ENCODE data around the gene OCIAD1.

DNA sequence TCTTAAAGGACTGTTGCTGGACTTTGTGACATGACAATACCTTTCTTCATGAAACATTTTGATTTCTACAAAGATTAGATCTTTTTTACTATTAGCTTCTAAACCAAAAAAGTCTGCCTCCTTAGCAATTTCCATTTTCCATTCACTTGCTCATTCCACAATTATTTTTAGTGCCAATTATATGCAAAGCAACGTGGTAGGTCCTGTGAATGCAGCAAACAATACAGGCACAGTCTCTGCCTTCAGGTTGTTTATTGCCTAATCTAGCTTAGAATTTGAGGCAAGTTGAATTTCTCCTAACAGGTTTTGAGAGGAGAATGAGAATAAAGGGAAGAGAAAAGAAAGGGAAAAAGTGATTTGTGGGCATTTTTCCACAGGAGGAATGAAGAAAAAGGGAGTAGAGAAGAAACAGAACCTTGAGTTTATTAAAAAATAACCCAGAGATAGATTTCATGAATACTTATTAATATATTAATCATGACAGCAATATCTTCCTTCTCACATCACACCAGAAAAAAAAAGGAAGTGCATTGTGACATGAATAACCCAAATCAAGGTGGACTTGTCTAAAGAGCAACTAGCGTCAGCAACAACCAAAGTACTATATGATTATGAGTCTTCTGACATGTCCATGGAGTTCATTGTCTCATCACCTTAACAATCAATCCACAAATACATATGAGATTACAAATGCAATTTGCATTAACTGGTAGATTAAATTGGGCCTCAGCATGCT is 34.5 kb upstream of the OCIAD1 start:
- TF ChIP-seq, protein P1, sequence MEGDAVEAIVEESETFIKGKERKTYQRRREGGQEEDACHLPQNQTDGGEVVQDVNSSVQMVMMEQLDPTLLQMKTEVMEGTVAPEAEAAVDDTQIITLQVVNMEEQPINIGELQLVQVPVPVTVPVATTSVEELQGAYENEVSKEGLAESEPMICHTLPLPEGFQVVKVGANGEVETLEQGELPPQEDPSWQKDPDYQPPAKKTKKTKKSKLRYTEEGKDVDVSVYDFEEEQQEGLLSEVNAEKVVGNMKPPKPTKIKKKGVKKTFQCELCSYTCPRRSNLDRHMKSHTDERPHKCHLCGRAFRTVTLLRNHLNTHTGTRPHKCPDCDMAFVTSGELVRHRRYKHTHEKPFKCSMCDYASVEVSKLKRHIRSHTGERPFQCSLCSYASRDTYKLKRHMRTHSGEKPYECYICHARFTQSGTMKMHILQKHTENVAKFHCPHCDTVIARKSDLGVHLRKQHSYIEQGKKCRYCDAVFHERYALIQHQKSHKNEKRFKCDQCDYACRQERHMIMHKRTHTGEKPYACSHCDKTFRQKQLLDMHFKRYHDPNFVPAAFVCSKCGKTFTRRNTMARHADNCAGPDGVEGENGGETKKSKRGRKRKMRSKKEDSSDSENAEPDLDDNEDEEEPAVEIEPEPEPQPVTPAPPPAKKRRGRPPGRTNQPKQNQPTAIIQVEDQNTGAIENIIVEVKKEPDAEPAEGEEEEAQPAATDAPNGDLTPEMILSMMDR (IDR thresholded peaks at IDR 0.05; ENCODE audit: low read depth, low read length, missing input control), result no peak
- TF ChIP-seq, protein P2, sequence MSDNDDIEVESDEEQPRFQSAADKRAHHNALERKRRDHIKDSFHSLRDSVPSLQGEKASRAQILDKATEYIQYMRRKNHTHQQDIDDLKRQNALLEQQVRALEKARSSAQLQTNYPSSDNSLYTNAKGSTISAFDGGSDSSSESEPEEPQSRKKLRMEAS (IDR thresholded peaks at IDR 0.05), result no peak
- TF ChIP-seq RAD21 (IDR thresholded peaks at IDR 0.05), result no peak
- no peak for TF ChIP-seq SP1 (IDR thresholded peaks at IDR 0.05)
- TF ChIP-seq, protein P3, sequence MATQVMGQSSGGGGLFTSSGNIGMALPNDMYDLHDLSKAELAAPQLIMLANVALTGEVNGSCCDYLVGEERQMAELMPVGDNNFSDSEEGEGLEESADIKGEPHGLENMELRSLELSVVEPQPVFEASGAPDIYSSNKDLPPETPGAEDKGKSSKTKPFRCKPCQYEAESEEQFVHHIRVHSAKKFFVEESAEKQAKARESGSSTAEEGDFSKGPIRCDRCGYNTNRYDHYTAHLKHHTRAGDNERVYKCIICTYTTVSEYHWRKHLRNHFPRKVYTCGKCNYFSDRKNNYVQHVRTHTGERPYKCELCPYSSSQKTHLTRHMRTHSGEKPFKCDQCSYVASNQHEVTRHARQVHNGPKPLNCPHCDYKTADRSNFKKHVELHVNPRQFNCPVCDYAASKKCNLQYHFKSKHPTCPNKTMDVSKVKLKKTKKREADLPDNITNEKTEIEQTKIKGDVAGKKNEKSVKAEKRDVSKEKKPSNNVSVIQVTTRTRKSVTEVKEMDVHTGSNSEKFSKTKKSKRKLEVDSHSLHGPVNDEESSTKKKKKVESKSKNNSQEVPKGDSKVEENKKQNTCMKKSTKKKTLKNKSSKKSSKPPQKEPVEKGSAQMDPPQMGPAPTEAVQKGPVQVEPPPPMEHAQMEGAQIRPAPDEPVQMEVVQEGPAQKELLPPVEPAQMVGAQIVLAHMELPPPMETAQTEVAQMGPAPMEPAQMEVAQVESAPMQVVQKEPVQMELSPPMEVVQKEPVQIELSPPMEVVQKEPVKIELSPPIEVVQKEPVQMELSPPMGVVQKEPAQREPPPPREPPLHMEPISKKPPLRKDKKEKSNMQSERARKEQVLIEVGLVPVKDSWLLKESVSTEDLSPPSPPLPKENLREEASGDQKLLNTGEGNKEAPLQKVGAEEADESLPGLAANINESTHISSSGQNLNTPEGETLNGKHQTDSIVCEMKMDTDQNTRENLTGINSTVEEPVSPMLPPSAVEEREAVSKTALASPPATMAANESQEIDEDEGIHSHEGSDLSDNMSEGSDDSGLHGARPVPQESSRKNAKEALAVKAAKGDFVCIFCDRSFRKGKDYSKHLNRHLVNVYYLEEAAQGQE (IDR thresholded peaks at IDR 0.05), result no peak
- no peak for TF ChIP-seq YY1 (IDR thresholded peaks at IDR 0.05)
- TF ChIP-seq, protein P4, sequence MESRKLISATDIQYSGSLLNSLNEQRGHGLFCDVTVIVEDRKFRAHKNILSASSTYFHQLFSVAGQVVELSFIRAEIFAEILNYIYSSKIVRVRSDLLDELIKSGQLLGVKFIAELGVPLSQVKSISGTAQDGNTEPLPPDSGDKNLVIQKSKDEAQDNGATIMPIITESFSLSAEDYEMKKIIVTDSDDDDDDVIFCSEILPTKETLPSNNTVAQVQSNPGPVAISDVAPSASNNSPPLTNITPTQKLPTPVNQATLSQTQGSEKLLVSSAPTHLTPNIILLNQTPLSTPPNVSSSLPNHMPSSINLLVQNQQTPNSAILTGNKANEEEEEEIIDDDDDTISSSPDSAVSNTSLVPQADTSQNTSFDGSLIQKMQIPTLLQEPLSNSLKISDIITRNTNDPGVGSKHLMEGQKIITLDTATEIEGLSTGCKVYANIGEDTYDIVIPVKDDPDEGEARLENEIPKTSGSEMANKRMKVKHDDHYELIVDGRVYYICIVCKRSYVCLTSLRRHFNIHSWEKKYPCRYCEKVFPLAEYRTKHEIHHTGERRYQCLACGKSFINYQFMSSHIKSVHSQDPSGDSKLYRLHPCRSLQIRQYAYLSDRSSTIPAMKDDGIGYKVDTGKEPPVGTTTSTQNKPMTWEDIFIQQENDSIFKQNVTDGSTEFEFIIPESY (IDR thresholded peaks at IDR 0.05), result no peak
- no peak for TF ChIP-seq JUND (IDR thresholded peaks at IDR 0.05)
- TF ChIP-seq GABPA (IDR thresholded peaks at IDR 0.05 in 1 of 2, conservative IDR thresholded peaks at IDR 0.05 in 1 of 2), result no peak
- no peak for TF ChIP-seq EGR1 (IDR thresholded peaks at IDR 0.05; ENCODE audit: low read depth in 2 of 2)
- no peak for TF ChIP-seq RXRA (IDR thresholded peaks at IDR 0.05)

Measured in liver (tissue), 3 donors.